ENCODE results near the gene CCDC175. TPM values are rescaled to one million over a fixed set of nuclear protein-coding genes. Genes with fewer than 3 reads are reported as not detected.

Gene CCDC175
- total RNA-seq, 4 donors from 2014 or later: not detected

DNA sequence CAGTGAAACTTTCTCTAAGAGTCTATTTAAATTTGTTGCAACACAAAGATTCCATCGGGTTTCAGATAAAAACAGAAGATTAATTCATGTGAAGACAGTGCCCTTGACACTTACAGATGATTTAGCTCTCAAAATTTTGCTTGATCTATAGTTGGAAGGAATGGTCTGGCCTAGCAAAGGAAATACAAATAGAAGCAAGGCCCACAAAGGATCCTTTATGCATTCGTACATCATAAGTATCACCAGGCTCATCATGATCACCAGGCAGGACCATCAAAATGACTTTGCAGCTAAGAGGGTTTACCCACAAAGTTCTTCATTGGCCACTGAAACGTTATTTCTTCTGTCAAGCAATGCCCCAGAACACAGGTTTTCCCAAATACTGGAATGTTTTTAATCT lies 67.5 kb downstream of the CCDC175 start:
- in situ Hi-C loops (cut with MboI; ENCODE audit: low sequenced_read_pairs in 4 of 4): no loop called here

GRCh38 chr14:59507752-59508103 lies 68.9 kb downstream of the CCDC175 start:
- no peaks in the 10 kb centered on the region for H3K9me3 ChIP-seq
- H3K4me3 ChIP-seq: no peak overlapping the region
- ATAC-seq (no peak), DNase-seq (no peak)
- intact Hi-C loops (cut with DNase I; ENCODE audit: low total_unique reads): loop anchor here (1.0 to 5.0 kb wide), 2 partner anchors 69 to 390 kb away; partner anchors contain the start of gene CCDC175
- no peaks in the 10 kb centered on the region for H3K4me1 ChIP-seq
- in situ Hi-C loops (cut with MboI; ENCODE audit: low sequenced_read_pairs in 4 of 4): no loop called here
- H3K36me3 ChIP-seq: peaks cover 0 to 21% of the 10 kb centered on the region in 2 donors
- TF ChIP-seq CTCF (IDR thresholded peaks at IDR 0.05 in 4 of 5, conservative IDR thresholded peaks at IDR 0.05 in 1 of 5): no peak
- no peak for TF ChIP-seq POLR2A (IDR thresholded peaks at IDR 0.05)
- no peak overlapping the region for H3K27ac ChIP-seq
- no peaks in the 10 kb centered on the region for H3K27me3 ChIP-seq

More for the DNA sequence above, 67.5 kb downstream of the CCDC175 start:
- DNase-seq (no peak), ATAC-seq (no peak)
- peaks cover 0 to 10% of the 10 kb centered on the region in 2 donors for H3K36me3 ChIP-seq
- H3K4me1 ChIP-seq: no peaks in the 10 kb centered on the region
- no peak overlapping the region for H3K27ac ChIP-seq
- intact Hi-C loops (cut with DNase I; ENCODE audit: low total_unique reads): loop anchor here (5.0 kb wide), 1 partner anchor 388 kb away; no protein-coding TSS in a partner anchor
- no peaks in the 10 kb centered on the region for H3K9me3 ChIP-seq
- no peak for TF ChIP-seq CTCF (IDR thresholded peaks at IDR 0.05 in 4 of 5, conservative IDR thresholded peaks at IDR 0.05 in 1 of 5)
- no peak for TF ChIP-seq POLR2A (IDR thresholded peaks at IDR 0.05)
- no peak overlapping the region for H3K4me3 ChIP-seq
- no peaks in the 10 kb centered on the region for H3K27me3 ChIP-seq

DNA sequence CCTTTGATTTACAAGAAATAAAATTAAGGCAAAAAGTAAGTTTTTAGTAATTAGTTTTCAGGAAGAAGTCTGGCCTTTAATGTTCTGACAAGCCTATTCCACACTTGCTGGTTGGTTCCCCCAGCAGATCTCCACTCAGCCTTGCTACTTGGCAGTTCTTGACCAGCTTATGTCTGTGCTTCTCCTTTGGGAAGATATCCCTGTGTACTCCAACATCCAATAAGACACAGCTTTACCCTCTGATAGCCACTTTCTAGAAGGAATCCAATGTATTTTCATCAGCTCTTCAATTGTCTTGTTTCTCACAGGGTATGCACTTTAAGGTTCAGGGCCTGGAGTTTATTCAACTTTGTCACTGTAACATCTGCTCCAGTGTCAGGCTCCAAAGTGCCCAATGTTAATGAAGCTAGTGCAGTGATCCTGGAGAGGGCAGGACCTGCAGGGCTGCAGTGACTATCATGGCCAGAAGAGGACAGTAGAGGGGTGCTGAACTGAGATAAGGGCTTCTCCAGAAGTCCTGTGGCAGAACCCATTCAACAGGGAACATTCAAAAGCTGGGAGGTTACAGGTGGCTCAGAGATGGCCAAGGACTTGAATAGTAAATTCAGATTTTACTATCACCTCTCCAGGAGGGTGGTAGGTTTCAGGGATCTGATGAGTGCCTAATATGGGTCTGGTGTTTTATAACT lies 69.4 kb downstream of the CCDC175 start:
- Histone ChIP-seq H3K36me3 (peaks cover 0 to 21% of the 10 kb centered on the region in 2 donors), H3K4me1 (no peaks in the 10 kb centered on the region), H3K4me3 (no peak overlapping the region), H3K9me3 (no peaks in the 10 kb centered on the region), H3K27ac (no peak overlapping the region), H3K27me3 (no peaks in the 10 kb centered on the region)
- TF ChIP-seq CTCF (IDR thresholded peaks at IDR 0.05 in 4 of 5, conservative IDR thresholded peaks at IDR 0.05 in 1 of 5) (peak; percentile 42 to 73 (median 62)), POLR2A (IDR thresholded peaks at IDR 0.05) (no peak)
- intact Hi-C loops (cut with DNase I; ENCODE audit: low total_unique reads): loop anchor here (1.0 to 5.0 kb wide), 2 partner anchors 69 to 390 kb away; partner anchors contain the start of gene CCDC175
- ATAC-seq (peak; percentile 39 to 82), DNase-seq (peak in 1 of 2 donors; percentile 34)
- in situ Hi-C loops (cut with MboI; ENCODE audit: low sequenced_read_pairs in 4 of 4): no loop called here

DNA sequence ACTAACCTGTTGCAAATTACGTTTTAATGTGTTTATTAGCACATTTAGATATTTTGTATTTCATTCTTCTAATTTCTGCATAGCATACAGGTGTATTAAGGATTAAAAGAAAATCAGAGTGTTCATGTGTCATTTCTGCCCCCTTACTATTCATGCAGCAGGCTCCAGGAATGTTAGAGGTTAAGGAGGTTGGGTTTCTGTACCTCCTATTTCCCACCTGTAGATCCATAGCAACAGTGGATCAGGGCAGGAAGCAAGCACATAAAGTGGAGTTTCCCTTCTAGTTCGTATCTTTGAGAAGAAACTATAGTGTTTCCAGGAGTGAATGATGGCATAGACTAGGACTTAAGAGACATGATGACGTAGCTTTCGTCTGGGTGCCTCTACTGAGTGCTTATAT lies 73.4 kb downstream of the CCDC175 start:
- in situ Hi-C loops (cut with MboI; ENCODE audit: low sequenced_read_pairs in 4 of 4): no loop called here
- peaks cover 0 to 32% of the 10 kb centered on the region in 2 donors for H3K36me3 ChIP-seq
- H3K9me3 ChIP-seq: no peaks in the 10 kb centered on the region
- H3K27me3 ChIP-seq: no peaks in the 10 kb centered on the region
- TF ChIP-seq POLR2A (IDR thresholded peaks at IDR 0.05): no peak
- no peak for TF ChIP-seq CTCF (IDR thresholded peaks at IDR 0.05 in 4 of 5, conservative IDR thresholded peaks at IDR 0.05 in 1 of 5)
- H3K27ac ChIP-seq: no peak overlapping the region
- peaks cover 7 to 13% of the 10 kb centered on the region in 2 donors for H3K4me1 ChIP-seq
- intact Hi-C loops (cut with DNase I; ENCODE audit: low total_unique reads): no loop called here
- no peak overlapping the region for H3K4me3 ChIP-seq
- ATAC-seq: no peak
- DNase-seq: no peak

Data from gastrocnemius medialis (tissue), 4 donors.